Stimulated activated CD8-positive, alpha-beta memory T cell treated with anti-CD3 and anti-CD28 coated beads, Interleukin-15, amount 100 ng/mL, for 48 hours (primary cell): ENCODE data around the gene C3orf49.

Experiments used
- DNase-seq, 2 donors: peaks; one replicate each; pipeline ENCODE4 v3.0.0-alpha.2; 2020; ENCODE audit warnings: low read depth in 2 of 2

Gene C3orf49

DNA sequence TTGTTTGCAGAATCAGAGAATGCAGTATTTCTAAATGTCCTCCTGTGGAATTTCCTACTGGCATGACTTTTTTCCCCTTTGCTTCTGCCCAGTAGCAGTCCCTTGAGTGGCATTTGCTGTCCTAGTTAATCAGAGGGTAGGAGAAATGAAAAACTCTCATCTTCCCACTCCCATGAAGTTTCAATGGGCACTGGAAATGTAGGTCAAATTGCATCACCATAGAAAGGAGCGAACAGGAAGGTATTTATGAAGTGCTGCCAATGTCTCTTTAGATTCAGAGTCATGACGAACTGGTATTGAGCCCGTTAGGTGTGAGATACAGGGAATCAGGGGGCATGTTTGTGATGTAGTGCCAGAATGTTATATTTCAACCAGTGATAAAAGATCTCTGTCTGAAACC, 67.8 kb downstream of the C3orf49 start:
- DNase-seq = no peak

DNA sequence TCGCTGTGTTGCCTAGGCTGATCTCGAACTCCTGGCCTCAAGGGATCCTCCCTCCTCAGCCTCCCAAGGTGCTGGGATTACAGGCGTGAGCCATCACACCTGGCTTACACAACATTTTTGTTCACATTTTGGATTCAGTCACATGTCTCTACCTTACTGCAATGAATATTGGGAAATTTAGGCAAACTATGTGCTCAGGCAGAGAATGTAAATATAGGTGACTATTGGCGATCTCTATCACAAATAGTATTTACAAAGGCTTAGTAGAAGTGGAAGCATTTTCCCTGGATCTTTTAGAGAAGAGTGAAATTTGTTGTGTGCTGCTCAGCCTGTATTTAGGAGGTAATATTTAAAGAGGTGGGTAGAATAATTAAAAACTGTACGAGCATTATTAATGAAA, 72.4 kb downstream of the C3orf49 start:
- no peak for DNase-seq

DNA sequence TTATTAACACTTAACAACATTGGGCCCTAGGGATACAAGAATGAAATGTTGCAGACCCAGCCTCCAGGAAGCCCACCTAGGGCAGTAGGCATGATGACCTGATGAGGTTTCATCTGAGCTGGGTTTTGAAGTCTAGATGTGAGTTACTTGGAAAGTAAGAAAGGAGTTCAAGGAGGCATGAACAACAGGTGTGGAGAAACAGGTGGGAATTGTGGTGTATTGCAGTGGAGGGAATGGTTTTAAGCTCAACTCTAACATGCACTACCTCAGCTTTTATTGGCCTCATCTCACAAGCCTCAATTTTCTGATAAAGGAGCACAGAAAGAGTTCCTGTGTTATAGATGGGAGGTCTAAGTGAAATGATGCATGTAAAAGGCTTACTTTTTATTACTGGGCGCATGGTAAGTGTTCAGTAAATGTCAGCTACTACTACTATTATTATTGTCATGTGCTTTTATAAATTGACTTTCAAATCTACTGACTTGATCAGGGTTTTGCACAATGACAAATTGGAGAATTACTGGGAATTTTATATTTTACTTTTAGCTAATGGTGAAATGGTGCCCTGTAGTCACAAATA, 73.8 kb downstream of the C3orf49 start:
- no peak for DNase-seq

DNA sequence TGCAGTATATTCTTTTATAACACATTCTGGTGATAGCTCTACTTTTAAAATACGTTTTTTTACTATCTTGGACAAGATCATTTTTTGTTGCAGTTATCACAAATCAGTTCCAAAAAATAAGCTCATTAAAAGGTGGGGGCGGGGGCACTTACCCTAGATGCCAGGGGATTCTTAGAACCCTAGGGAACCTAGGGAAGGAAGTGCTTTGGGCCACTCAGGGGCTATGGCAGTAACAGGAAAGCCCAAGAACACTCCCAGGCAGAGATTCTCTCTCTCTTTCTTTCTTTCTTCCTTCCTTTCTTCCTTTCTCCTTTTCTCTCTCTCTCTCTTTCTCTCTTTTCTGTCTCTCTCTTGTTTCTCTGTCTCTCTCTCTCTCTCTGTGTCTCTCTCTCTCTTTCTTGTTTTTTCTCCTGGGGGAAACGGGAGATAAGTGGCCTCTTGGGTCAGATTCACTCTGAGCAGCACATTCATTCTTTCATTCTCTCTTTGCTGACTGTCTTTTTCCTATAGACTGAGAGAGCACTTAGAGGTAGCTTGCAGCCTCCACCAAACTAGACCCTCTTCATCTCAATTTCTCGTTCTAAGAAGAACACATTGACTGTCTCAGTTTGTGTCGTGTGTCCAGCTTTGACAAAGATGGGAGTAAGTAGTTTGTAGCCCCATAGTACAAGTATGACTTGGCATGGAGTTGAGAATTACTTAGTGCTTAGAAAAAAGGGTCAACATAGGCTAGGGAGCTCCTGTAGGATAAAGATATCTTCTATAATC, 76.5 kb downstream of the C3orf49 start:
- no peak for DNase-seq

DNA sequence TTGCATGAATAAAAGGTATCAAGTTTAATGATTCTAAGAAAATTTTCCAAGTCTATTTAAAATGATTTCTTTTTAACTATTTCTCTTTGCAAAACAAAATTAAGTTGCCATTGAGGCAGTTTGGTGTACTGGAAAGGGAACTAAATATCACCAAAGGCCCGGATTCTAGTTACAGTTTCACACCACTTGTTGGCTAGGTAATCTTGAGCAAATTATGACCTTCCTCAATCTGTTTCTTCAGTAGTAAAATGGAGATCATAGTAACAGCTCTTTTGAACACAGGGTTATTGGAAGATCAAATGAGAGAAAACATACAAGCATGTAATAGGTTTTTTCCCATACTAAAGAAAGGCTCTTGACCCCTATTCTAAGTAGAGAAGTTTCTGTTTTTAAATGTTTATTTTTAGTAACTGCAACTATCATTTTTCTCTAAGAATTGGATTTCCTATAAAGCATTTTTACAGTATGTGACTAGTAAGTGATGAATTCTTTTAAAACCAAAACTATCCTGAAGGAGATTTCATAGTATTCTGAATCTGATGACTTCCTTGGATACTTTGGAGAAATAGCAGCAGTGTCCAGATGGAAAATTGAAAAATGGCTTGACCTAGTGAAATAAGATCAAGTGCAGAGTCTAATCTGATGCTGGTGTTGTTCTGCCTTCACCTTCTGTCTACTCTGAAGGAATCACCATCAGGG, 77.4 kb downstream of the C3orf49 start:
- DNase-seq = no peak
